Tracheal epithelial cell (primary cell): ENCODE results near the gene ZNF445. TPM values are rescaled to one million over a fixed set of nuclear protein-coding genes. Genes with fewer than 3 reads are reported as not detected.

Experiments
- total RNA-seq: library from RNA; depleted of rRNA; stranded (reverse); fragments of >200 nt; gene quantifications from 2 replicates; pipeline ENCODE4 v1.2.1, GENCODE V29; 2014

ZNF445 gene
- 4.0 and 5.1 TPM in 2 replicates for total RNA-seq

DNA sequence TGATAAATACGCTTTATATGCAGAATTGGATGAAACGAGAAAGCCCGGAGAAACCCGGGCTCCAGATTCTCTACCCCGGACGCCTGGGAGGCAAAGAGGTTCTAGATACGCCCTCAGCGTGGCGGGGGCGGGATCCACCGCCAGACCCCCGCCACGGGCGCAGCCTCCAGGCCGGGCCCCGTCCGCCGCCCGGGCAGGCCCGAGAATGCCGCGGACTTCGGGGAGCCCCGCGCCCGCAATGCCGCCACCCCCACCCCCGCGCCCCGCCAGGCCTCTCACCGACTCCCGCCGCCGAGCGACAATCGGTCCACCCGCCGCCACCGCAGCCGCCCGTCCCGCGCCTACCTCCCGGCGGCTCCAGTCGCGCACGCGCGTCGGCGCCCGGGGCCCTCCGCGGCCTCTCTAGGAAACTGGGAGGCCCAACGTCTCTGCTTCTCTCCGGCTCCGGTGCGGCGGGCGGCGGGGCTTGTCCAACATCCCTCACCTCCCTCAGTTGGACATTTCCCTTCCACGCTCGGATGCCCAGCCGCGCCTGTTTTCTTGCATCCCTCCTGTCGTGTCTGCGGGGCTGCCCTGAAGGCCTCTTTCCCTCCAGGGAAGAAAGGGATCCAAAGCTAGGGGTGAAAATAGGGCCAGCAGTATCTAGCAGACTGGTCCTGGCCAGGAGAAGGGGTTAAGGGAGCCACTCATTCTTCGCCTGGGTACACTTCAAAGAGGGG is at the start of gene ZNF445:
ZNF445 (minus strand) TSS at position 359 of the 719 bp plus-strand sequence. CDS start 22,121 bp downstream, outside the sequence.

Other genes starting within 250 kb of the ZNF445 start
- not detected in 2 replicates for gene TOPAZ1, start 235.8 kb downstream of the ZNF445 start, total RNA-seq
- gene TCAIM, start 138.9 kb downstream of the ZNF445 start, total RNA-seq = 25.3 and 46.0 TPM in 2 replicates
- 1.3 and 3.9 TPM in 2 replicates for gene ZKSCAN7, start 77.5 kb upstream of the ZNF445 start, total RNA-seq
- 1.4 TPM in 1 of 2 replicates, not detected in the other for gene ZNF660, start 107.3 kb upstream of the ZNF445 start, total RNA-seq
- 11.6 and 15.6 TPM in 2 replicates for gene ZNF197, start 147.4 kb upstream of the ZNF445 start, total RNA-seq
- gene ZNF35, start 171.1 kb upstream of the ZNF445 start, total RNA-seq = 14.9 and 15.1 TPM in 2 replicates
- gene ZNF502, start 235.0 kb upstream of the ZNF445 start, total RNA-seq = 2.7 and 5.8 TPM in 2 replicates